ENCODE measurements around the gene OR6S1. TPM values are rescaled to one million over a fixed set of nuclear protein-coding genes. Genes with fewer than 3 reads are reported as not detected.
"Not testable (repeated sequence)": the region's sequence is repeated elsewhere in the genome, so short reads cannot be mapped to it uniquely, and the experiment has no call there.

The OR6S1 gene
- total RNA-seq, 4 donors from 2014 or later, result not detected

DNA sequence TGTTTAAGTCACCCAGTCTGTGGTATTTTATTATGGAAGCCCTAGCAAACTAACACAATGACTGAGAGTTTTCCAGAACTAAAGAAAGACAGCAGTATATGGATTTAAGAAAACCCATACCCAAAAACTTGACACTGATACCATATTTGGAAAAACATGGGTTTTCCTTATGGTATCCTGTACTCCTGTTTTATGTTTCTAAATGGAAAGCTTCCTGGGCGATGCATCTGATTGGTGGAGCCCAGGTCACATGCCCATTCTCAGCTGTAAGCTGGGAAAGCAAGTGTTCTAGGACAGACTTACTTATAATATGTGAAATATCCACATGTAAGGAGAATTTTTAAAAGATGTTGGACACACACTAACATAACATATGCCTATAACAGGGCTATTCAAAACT, 38.4 kb upstream of the OR6S1 start:
- Histone ChIP-seq H3K27ac (no peak overlapping the region), H3K27me3 (no peaks in the 10 kb centered on the region), H3K36me3 (no peaks in the 10 kb centered on the region), H3K9me3 (no peaks in the 10 kb centered on the region), H3K4me3 (no peak overlapping the region), H3K4me1 (peaks cover 20% of the 10 kb centered on the region)
- TF ChIP-seq POLR2AphosphoS5 (IDR thresholded peaks at IDR 0.05), result no peak
- no peak for TF ChIP-seq EP300 (IDR thresholded peaks at IDR 0.05)
- TF ChIP-seq POLR2A (IDR thresholded peaks at IDR 0.05), result no peak
- TF ChIP-seq, protein P1, sequence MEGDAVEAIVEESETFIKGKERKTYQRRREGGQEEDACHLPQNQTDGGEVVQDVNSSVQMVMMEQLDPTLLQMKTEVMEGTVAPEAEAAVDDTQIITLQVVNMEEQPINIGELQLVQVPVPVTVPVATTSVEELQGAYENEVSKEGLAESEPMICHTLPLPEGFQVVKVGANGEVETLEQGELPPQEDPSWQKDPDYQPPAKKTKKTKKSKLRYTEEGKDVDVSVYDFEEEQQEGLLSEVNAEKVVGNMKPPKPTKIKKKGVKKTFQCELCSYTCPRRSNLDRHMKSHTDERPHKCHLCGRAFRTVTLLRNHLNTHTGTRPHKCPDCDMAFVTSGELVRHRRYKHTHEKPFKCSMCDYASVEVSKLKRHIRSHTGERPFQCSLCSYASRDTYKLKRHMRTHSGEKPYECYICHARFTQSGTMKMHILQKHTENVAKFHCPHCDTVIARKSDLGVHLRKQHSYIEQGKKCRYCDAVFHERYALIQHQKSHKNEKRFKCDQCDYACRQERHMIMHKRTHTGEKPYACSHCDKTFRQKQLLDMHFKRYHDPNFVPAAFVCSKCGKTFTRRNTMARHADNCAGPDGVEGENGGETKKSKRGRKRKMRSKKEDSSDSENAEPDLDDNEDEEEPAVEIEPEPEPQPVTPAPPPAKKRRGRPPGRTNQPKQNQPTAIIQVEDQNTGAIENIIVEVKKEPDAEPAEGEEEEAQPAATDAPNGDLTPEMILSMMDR (IDR thresholded peaks at IDR 0.05), result no peak
- 94% methylated on average over 1 of the region's 1 CpG for WGBS
- DNase-seq (ENCODE audit: low spot score in 2 of 2), result no peak

DNA sequence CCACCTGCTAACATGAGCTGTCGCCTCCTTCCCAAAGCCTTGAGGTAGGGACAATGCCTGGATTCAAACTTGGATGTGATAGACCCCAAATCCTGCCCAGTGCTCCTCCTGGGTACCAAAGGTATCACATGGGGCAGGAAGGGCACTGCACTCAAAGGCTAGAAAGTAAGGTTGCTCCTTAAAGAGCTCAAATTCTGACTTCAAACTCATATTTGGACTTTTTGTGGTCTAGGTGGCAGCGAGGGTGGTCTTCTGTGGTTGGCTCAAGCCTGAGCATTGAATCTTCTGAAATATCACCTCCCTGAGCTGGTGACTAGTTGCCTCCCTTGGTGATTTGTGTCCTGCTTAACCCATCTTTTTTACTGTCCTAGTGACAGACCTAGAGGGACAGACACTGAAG, 34.6 kb upstream of the OR6S1 start:
- Histone ChIP-seq H3K36me3 (no peaks in the 10 kb centered on the region), H3K27me3 (no peaks in the 10 kb centered on the region), H3K9me3 (no peaks in the 10 kb centered on the region), H3K4me1 (peaks cover 8% of the 10 kb centered on the region), H3K4me3 (no peak overlapping the region), H3K27ac (no peak overlapping the region)
- WGBS, result 93% methylated on average over 2 of the region's 2 CpGs
- TF ChIP-seq POLR2AphosphoS5 (IDR thresholded peaks at IDR 0.05) (no peak), EP300 (IDR thresholded peaks at IDR 0.05) (no peak), POLR2A (IDR thresholded peaks at IDR 0.05) (no peak)
- TF ChIP-seq, protein P1 (IDR thresholded peaks at IDR 0.05), result no peak
- no peak for DNase-seq (ENCODE audit: low spot score in 2 of 2)

DNA sequence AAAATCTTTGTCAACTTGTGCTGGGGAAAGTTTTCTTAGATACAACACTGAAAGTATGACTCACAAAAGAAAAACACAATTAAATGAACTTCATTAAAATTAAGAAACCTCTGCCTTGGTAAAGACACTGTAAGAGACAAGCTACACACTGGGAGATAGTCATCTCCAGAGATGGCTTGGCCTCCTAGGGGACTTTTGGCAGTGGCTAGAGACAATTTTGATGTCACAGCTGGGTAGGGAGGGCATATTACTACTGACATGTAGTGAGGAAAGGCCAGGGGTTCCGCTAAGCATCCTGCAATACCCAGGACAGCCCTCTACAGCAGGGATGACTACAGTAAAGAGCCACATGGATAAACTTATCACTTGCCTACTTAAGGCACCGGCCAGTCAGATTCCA, 34.2 kb upstream of the OR6S1 start:
- no peak for TF ChIP-seq EP300 (IDR thresholded peaks at IDR 0.05)
- TF ChIP-seq POLR2A (IDR thresholded peaks at IDR 0.05), result no peak
- TF ChIP-seq, protein P1 (IDR thresholded peaks at IDR 0.05), result no peak
- TF ChIP-seq POLR2AphosphoS5 (IDR thresholded peaks at IDR 0.05), result no peak
- Histone ChIP-seq H3K4me1 (peaks cover 4% of the 10 kb centered on the region), H3K4me3 (no peak overlapping the region), H3K36me3 (no peaks in the 10 kb centered on the region), H3K27ac (no peak overlapping the region), H3K9me3 (no peaks in the 10 kb centered on the region), H3K27me3 (no peaks in the 10 kb centered on the region)
- WGBS, result 92% methylated on average over 2 of the region's 2 CpGs
- DNase-seq (ENCODE audit: low spot score in 2 of 2), result no peak

- Histone ChIP-seq H3K4me3 (no peak overlapping the region), H3K27ac (no peak overlapping the region), H3K9me3 (no peaks in the 10 kb centered on the region), H3K27me3 (no peaks in the 10 kb centered on the region), H3K4me1 (no peaks in the 10 kb centered on the region), H3K36me3 (no peaks in the 10 kb centered on the region)
- no peak for TF ChIP-seq POLR2A (IDR thresholded peaks at IDR 0.05)
- no peak for DNase-seq (ENCODE audit: low spot score in 2 of 2)
- 85% methylated on average over 4 of the region's 4 CpGs for WGBS
These were observed 30.2 kb upstream of the OR6S1 start for GRCh38 chr14:20671597-20672283.

DNA sequence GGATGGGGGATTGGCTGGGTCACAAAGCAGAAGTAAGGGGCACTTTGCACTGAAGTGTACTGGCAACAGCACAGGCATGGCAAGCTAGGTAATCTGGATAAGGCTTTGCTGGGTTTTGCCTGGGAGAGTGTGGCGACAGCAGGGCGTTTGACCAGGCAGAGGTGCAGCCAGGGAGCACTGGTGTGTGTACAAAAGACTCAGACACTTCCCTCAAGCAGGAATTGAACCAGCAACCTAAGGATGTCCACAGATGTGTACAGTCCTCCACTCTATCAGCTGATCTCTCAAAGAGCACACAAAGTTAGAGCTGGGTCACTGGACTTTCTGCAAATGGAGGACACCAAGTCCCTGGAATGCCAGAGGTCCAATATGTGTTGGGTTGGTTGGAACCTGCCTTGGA, 27.5 kb upstream of the OR6S1 start:
- DNase-seq (ENCODE audit: low spot score in 2 of 2), result no peak
- H3K27me3 ChIP-seq, result peaks cover 14% of the 10 kb centered on the region
- no peak overlapping the region for H3K4me3 ChIP-seq
- H3K36me3 ChIP-seq, result no peaks in the 10 kb centered on the region
- no peaks in the 10 kb centered on the region for H3K9me3 ChIP-seq
- no peaks in the 10 kb centered on the region for H3K4me1 ChIP-seq
- TF ChIP-seq POLR2A (IDR thresholded peaks at IDR 0.05), result no peak
- TF ChIP-seq POLR2AphosphoS5 (IDR thresholded peaks at IDR 0.05), result no peak
- TF ChIP-seq, protein P1 (IDR thresholded peaks at IDR 0.05), result no peak
- no peak for TF ChIP-seq EP300 (IDR thresholded peaks at IDR 0.05)
- WGBS, result 91% methylated on average over 2 of the region's 2 CpGs
- H3K27ac ChIP-seq, result no peak overlapping the region

DNA sequence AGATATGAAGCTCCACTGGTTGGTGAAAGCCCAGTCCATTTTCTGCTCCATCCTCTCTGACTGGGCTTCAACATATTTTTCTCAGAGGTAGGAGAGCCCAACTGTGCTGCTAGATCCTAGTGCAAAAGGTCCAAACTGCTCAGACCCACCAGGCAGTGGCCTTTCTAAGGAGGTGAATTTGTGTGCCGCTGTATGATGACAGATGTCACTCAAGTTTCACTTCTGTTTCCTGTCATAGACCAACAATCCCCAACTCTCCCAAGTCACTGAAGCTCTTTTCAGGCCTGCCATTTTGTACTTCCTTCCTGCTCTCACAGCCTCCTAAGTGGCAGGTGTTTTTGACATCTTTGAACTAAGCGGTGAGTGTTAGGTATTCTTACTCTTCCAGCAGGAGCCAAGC, 26.5 kb upstream of the OR6S1 start:
- 64% methylated on average over 2 of the region's 2 CpGs for WGBS
- no peak for DNase-seq (ENCODE audit: low spot score in 2 of 2)
- no peak for TF ChIP-seq POLR2AphosphoS5 (IDR thresholded peaks at IDR 0.05)
- H3K4me3 ChIP-seq, result no peak overlapping the region
- peaks cover 10% of the 10 kb centered on the region for H3K4me1 ChIP-seq
- no peaks in the 10 kb centered on the region for H3K9me3 ChIP-seq
- no peaks in the 10 kb centered on the region for H3K36me3 ChIP-seq
- peaks cover 24% of the 10 kb centered on the region for H3K27me3 ChIP-seq
- no peak overlapping the region for H3K27ac ChIP-seq

DNA sequence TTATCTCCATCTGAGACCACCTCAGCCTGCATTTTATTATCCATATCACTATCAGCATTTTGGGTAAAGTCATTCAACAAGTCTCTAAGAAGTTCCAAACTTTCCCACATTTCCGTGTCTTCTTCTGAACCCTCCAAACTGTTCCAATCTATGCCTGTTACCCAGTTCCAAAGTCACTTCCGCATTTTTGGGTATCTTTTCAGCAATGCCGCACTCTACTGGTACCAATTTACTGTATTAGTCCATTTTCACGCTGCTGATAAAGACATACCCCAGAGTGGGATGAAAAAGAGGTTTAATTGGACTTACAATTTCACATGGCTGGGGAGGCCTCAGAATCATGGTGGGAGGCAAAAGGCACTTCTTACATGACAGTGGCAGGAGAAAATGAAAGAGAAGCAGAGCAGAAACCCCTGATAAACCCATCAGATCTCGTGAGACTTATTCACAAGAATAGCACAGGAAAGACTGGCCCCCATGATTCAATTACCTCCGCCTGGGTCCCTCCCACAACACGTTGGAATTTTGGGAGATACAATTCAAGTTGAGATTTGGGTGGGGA, 25.0 kb upstream of the OR6S1 start:
- not testable (repeated sequence) for DNase-seq (ENCODE audit: low spot score in 2 of 2); H3K36me3 ChIP-seq; H3K9me3 ChIP-seq; H3K27ac ChIP-seq; H3K4me3 ChIP-seq
- WGBS, result 72% methylated on average over 7 of the region's 7 CpGs
- H3K4me1 ChIP-seq, result peaks cover 13% of the 10 kb centered on the region
- H3K27me3 ChIP-seq, result peaks cover 31% of the 10 kb centered on the region

All from suprapubic skin (tissue), 4 donors.